Activated naive CD8-positive, alpha-beta T cell (primary cell): ENCODE data around the gene COBL.

Experiments used
- H3K27ac Mint-ChIP-seq: one replicate; pipeline ENCODE4 v1.8.0; 2021; ENCODE audit warnings: mixed read lengths
- H3K27me3 Mint-ChIP-seq: one replicate; pipeline ENCODE4 v1.8.0; 2021; ENCODE audit warnings: mixed read lengths
- H3K36me3 Mint-ChIP-seq: one replicate; pipeline ENCODE4 v1.8.0; 2021; ENCODE audit warnings: mixed read lengths
- H3K4me1 Mint-ChIP-seq: one replicate; pipeline ENCODE4 v1.8.0; 2021; ENCODE audit warnings: low read depth, mixed read lengths
- H3K4me3 Mint-ChIP-seq: one replicate; pipeline ENCODE4 v1.8.0; 2021; ENCODE audit warnings: mild to moderate bottlenecking, mixed read lengths
- H3K9me3 Mint-ChIP-seq: one replicate; pipeline ENCODE4 v1.8.0; 2021; ENCODE audit warnings: low read depth, mixed read lengths

COBL gene

GRCh38 chr7:51301806-51302205, 14.8 kb downstream of the COBL start:
- Mint-ChIP-seq H3K9me3 (no peaks in the 10 kb centered on the region), H3K4me1 (no peaks in the 10 kb centered on the region), H3K27ac (no peak overlapping the region), H3K36me3 (no peaks in the 10 kb centered on the region), H3K27me3 (no peaks in the 10 kb centered on the region), H3K4me3 (no peak overlapping the region)

GRCh38 chr7:51300762-51301674, 15.6 kb downstream of the COBL start:
- Mint-ChIP-seq H3K27me3 (no peaks in the 10 kb centered on the region), H3K9me3 (no peaks in the 10 kb centered on the region), H3K27ac (no peak overlapping the region), H3K4me3 (no peak overlapping the region), H3K36me3 (no peaks in the 10 kb centered on the region), H3K4me1 (no peaks in the 10 kb centered on the region)

- Mint-ChIP-seq H3K4me3 (no peak overlapping the region), H3K27ac (no peak overlapping the region), H3K4me1 (no peaks in the 10 kb centered on the region), H3K9me3 (no peaks in the 10 kb centered on the region), H3K27me3 (no peaks in the 10 kb centered on the region), H3K36me3 (no peaks in the 10 kb centered on the region)
Observed at GRCh38 chr7:51299391-51300133, 17.0 kb downstream of the COBL start.

- H3K36me3 Mint-ChIP-seq = no peaks in the 10 kb centered on the region
- H3K27me3 Mint-ChIP-seq = no peaks in the 10 kb centered on the region
- no peaks in the 10 kb centered on the region for H3K9me3 Mint-ChIP-seq
- H3K4me1 Mint-ChIP-seq = no peaks in the 10 kb centered on the region
- H3K27ac Mint-ChIP-seq = no peak overlapping the region
- H3K4me3 Mint-ChIP-seq = no peak overlapping the region
Observed at GRCh38 chr7:51298912-51299311, 17.7 kb downstream of the COBL start.

- Mint-ChIP-seq H3K4me1 (no peaks in the 10 kb centered on the region), H3K36me3 (no peaks in the 10 kb centered on the region), H3K27ac (no peak overlapping the region), H3K9me3 (no peaks in the 10 kb centered on the region), H3K4me3 (no peak overlapping the region), H3K27me3 (no peaks in the 10 kb centered on the region)
Observed at GRCh38 chr7:51297986-51298385, 18.6 kb downstream of the COBL start.

- Mint-ChIP-seq H3K4me3 (no peak overlapping the region), H3K27ac (no peak overlapping the region), H3K27me3 (no peaks in the 10 kb centered on the region), H3K36me3 (no peaks in the 10 kb centered on the region), H3K4me1 (no peaks in the 10 kb centered on the region), H3K9me3 (no peaks in the 10 kb centered on the region)
Observed at GRCh38 chr7:51295440-51296245, 21.0 kb downstream of the COBL start.

GRCh38 chr7:51292596-51292995, 24.0 kb downstream of the COBL start:
- Mint-ChIP-seq H3K36me3 (no peaks in the 10 kb centered on the region), H3K4me1 (no peaks in the 10 kb centered on the region), H3K27ac (no peak overlapping the region), H3K4me3 (no peak overlapping the region), H3K27me3 (no peaks in the 10 kb centered on the region), H3K9me3 (no peaks in the 10 kb centered on the region)

GRCh38 chr7:51290702-51291540, 25.7 kb downstream of the COBL start:
- no peaks in the 10 kb centered on the region for H3K4me1 Mint-ChIP-seq
- H3K9me3 Mint-ChIP-seq = no peaks in the 10 kb centered on the region
- no peak overlapping the region for H3K27ac Mint-ChIP-seq
- no peak overlapping the region for H3K4me3 Mint-ChIP-seq
- H3K27me3 Mint-ChIP-seq = no peaks in the 10 kb centered on the region
- no peaks in the 10 kb centered on the region for H3K36me3 Mint-ChIP-seq

- Mint-ChIP-seq H3K27ac (no peak overlapping the region), H3K4me1 (no peaks in the 10 kb centered on the region), H3K27me3 (no peaks in the 10 kb centered on the region), H3K9me3 (no peaks in the 10 kb centered on the region), H3K36me3 (no peaks in the 10 kb centered on the region), H3K4me3 (no peak overlapping the region)
Observed at GRCh38 chr7:51290304-51290637, 26.3 kb downstream of the COBL start.

- Mint-ChIP-seq H3K27ac (no peak overlapping the region), H3K9me3 (no peaks in the 10 kb centered on the region), H3K27me3 (no peaks in the 10 kb centered on the region), H3K4me1 (no peaks in the 10 kb centered on the region), H3K36me3 (no peaks in the 10 kb centered on the region), H3K4me3 (no peak overlapping the region)
Observed at GRCh38 chr7:51289623-51290303, 26.8 kb downstream of the COBL start.

GRCh38 chr7:51288896-51289622, 27.6 kb downstream of the COBL start:
- no peak overlapping the region for H3K27ac Mint-ChIP-seq
- no peaks in the 10 kb centered on the region for H3K9me3 Mint-ChIP-seq
- H3K36me3 Mint-ChIP-seq = no peaks in the 10 kb centered on the region
- no peaks in the 10 kb centered on the region for H3K4me1 Mint-ChIP-seq
- H3K4me3 Mint-ChIP-seq = no peak overlapping the region
- no peaks in the 10 kb centered on the region for H3K27me3 Mint-ChIP-seq

- no peak overlapping the region for H3K4me3 Mint-ChIP-seq
- no peak overlapping the region for H3K27ac Mint-ChIP-seq
- H3K27me3 Mint-ChIP-seq = peaks cover 3% of the 10 kb centered on the region
- H3K36me3 Mint-ChIP-seq = no peaks in the 10 kb centered on the region
- H3K4me1 Mint-ChIP-seq = no peaks in the 10 kb centered on the region
- peaks cover 11% of the 10 kb centered on the region for H3K9me3 Mint-ChIP-seq
Observed at GRCh38 chr7:51286401-51286800, 30.2 kb downstream of the COBL start.

- peaks cover 11% of the 10 kb centered on the region for H3K9me3 Mint-ChIP-seq
- no peak overlapping the region for H3K4me3 Mint-ChIP-seq
- peaks cover 4% of the 10 kb centered on the region for H3K27me3 Mint-ChIP-seq
- H3K36me3 Mint-ChIP-seq = no peaks in the 10 kb centered on the region
- H3K4me1 Mint-ChIP-seq = no peaks in the 10 kb centered on the region
- H3K27ac Mint-ChIP-seq = no peak overlapping the region
Observed at GRCh38 chr7:51280156-51280555, 36.5 kb downstream of the COBL start.
